HEK293T (cell line): Measurements from ENCODE around the gene NFIC.
"Not testable (repeated sequence)": the region's sequence is repeated elsewhere in the genome, so short reads cannot be mapped to it uniquely, and the experiment has no call there.

Experiments
- CTCF ChIA-PET: fragments of 350-600 bp; formaldehyde crosslinking; extraction: SDS; loops from one replicate; lab custom pipeline; 2021; ENCODE audit warnings: antibody characterized with exemption, inconsistent platforms; lab: Yijun Ruan, JAX
- POLR2A ChIA-PET: fragments of 350-600 bp; formaldehyde crosslinking; extraction: SDS; loops from one replicate; lab custom pipeline; 2020; ENCODE audit warnings: antibody characterized with exemption, inconsistent platforms; lab: Yijun Ruan, JAX
- DNase-seq: peaks from one replicate; pipeline ENCODE4 v3.0.0; 2012; ENCODE audit warnings: mixed read lengths; ENCODE audit errors: extremely low spot score
- ARNT ChIP-seq: fragments of 450-650 bp; IDR thresholded peaks from 2 replicates; pipeline ENCODE4 v1.6.1; 2017; ENCODE audit warnings: mild to moderate bottlenecking
- BHLHE40 ChIP-seq: fragments of 450-650 bp; IDR thresholded peaks from 2 replicates; pipeline ENCODE4 v1.6.1; 2016; ENCODE audit warnings: mild to moderate bottlenecking, moderate library complexity, borderline replicate concordance
- CTBP1 ChIP-seq: fragments of 450-650 bp; IDR thresholded peaks from 2 replicates; pipeline ENCODE4 v1.6.1; 2016; ENCODE audit warnings: borderline replicate concordance
- ELF4 ChIP-seq: fragments of 450-650 bp; IDR thresholded peaks from 2 replicates; pipeline ENCODE4 v1.6.1; 2017; ENCODE audit warnings: antibody characterized with exemption
- FOXA1 ChIP-seq: fragments of 450-650 bp; IDR thresholded peaks from 2 replicates; pipeline ENCODE4 v1.6.1; 2016; ENCODE audit warnings: mild to moderate bottlenecking
- FOXK2 ChIP-seq: fragments of 450-650 bp; IDR thresholded peaks from 2 replicates; pipeline ENCODE4 v1.6.1; 2016; ENCODE audit warnings: mild to moderate bottlenecking
- FOXM1 ChIP-seq: fragments of 450-650 bp; IDR thresholded peaks from 2 replicates; pipeline ENCODE4 v1.6.1; 2017; ENCODE audit warnings: mild to moderate bottlenecking, borderline replicate concordance
- HDGF ChIP-seq: fragments of 450-650 bp; IDR thresholded peaks from 2 replicates; pipeline ENCODE4 v1.6.1; 2017; ENCODE audit warnings: antibody characterized with exemption, borderline replicate concordance
- L3MBTL2 ChIP-seq: fragments of 450-650 bp; conservative IDR thresholded peaks from 2 replicates; pipeline ENCODE4 v1.6.1; 2016; ENCODE audit warnings: mild to moderate bottlenecking
- LEF1 ChIP-seq: fragments of 450-650 bp; IDR thresholded peaks from 2 replicates; pipeline ENCODE4 v1.6.1; 2017; ENCODE audit warnings: mild to moderate bottlenecking, borderline replicate concordance
- NFRKB ChIP-seq: fragments of 450-650 bp; IDR thresholded peaks from 2 replicates; pipeline ENCODE4 v1.6.1; 2016; ENCODE audit warnings: mild to moderate bottlenecking, moderate library complexity
- SP1 ChIP-seq: fragments of 450-650 bp; IDR thresholded peaks from 2 replicates; pipeline ENCODE4 v1.6.1; 2017
- SUZ12 ChIP-seq: fragments of 450-650 bp; IDR thresholded peaks from 2 replicates; pipeline ENCODE4 v1.6.1; 2016; ENCODE audit warnings: mild to moderate bottlenecking
- TARDBP ChIP-seq: fragments of 450-650 bp; IDR thresholded peaks from 2 replicates; pipeline ENCODE4 v1.6.1; 2016
- ZNF384 ChIP-seq: fragments of 450-650 bp; IDR thresholded peaks from 2 replicates; pipeline ENCODE4 v1.6.1; 2016
- TF ChIP-seq, protein P1 (sequence below): fragments of 450-650 bp; IDR thresholded peaks from 2 replicates; pipeline ENCODE4 v1.6.1; 2016

NFIC gene

GRCh38 chr19:3392480-3392879 lies 26.1 kb downstream of the NFIC start:
- DNase-seq: no peak
- TF ChIP-seq NFRKB (no peak), ARNT (no peak), HDGF (no peak), TARDBP (no peak)
- TF ChIP-seq, protein P1, sequence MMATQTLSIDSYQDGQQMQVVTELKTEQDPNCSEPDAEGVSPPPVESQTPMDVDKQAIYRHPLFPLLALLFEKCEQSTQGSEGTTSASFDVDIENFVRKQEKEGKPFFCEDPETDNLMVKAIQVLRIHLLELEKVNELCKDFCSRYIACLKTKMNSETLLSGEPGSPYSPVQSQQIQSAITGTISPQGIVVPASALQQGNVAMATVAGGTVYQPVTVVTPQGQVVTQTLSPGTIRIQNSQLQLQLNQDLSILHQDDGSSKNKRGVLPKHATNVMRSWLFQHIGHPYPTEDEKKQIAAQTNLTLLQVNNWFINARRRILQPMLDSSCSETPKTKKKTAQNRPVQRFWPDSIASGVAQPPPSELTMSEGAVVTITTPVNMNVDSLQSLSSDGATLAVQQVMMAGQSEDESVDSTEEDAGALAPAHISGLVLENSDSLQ: no peak
- ChIA-PET CTCF (no interaction called here), POLR2A (no interaction called here)

GRCh38 chr19:3396881-3397265 lies 30.5 kb downstream of the NFIC start:
- TF ChIP-seq TARDBP (no peak), ARNT (no peak), FOXA1 (no peak), ELF4 (no peak), SP1 (no peak)
- CTCF ChIA-PET: no interaction called here
- POLR2A ChIA-PET: no interaction called here
- no peak for DNase-seq

- POLR2A ChIA-PET: no interaction called here
- CTCF ChIA-PET: no interaction called here
- TF ChIP-seq ARNT: no peak
- no peak for TF ChIP-seq LEF1
- no peak for DNase-seq
Observed at GRCh38 chr19:3397266-3398022, 31.1 kb downstream of the NFIC start.

GRCh38 chr19:3398114-3398899 lies 31.9 kb downstream of the NFIC start:
- DNase-seq: no peak
- TF ChIP-seq FOXA1 (no peak), TARDBP (no peak), HDGF (no peak), ELF4 (no peak), L3MBTL2 (no peak)
- POLR2A ChIA-PET: no interaction called here
- CTCF ChIA-PET: no interaction called here

- DNase-seq: no peak
- ChIA-PET POLR2A (no interaction called here), CTCF (no interaction called here)
- no peak for TF ChIP-seq FOXM1
- no peak for TF ChIP-seq BHLHE40
- TF ChIP-seq ELF4: no peak
- no peak for TF ChIP-seq FOXA1
- TF ChIP-seq LEF1: no peak
- TF ChIP-seq HDGF: no peak
- no peak for TF ChIP-seq TARDBP
Observed at GRCh38 chr19:3398900-3399278, 32.5 kb downstream of the NFIC start.

GRCh38 chr19:3399311-3399710 lies 32.9 kb downstream of the NFIC start:
- DNase-seq, POLR2A ChIA-PET, CTCF ChIA-PET: not testable (repeated sequence)

DNA sequence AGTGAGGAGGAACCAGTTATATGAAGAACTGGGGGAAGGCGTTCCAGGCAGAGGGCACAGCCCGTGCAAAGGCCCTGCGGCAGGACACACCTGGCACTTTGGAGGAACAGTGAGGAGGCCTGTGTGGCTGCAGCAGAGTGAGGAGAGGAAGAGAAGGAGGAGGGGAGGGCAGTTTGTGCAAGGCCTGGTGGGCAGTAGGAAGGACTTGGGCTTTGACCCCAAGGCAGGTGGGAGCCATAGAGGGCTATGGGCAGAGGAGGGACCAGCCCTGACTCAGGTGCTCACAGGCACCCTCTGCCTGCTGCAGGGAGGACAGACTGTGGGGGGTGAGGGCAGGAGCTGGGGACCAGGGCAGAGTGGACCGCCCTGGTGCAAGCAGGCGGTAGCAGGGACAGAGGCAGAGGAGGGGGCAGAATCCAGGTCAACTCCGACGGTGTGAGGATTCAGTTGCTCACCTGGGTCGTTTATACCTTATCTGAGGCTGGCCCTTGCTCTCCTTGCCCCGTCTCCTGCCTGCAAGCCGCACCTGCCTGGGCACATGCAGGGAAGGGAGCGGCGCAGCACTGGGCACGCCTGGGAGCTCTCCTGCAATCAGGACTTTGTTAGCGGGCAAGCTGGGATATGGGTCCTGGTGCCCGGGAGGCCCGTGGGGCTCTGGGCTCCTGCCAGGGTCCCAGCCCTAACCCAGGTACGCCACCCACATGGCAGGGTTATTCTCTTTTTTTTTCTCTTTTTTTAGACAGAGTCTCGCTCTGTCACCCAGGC lies 34.8 kb downstream of the NFIC start:
- CTCF ChIA-PET: no interaction called here
- POLR2A ChIA-PET: no interaction called here
- DNase-seq: no peak
- TF ChIP-seq FOXA1 (no peak), CTBP1 (no peak), NFRKB (no peak), TARDBP (no peak), ELF4 (no peak), SUZ12 (no peak), HDGF (no peak)

GRCh38 chr19:3402631-3403443 lies 36.5 kb downstream of the NFIC start:
- no peak for DNase-seq
- TF ChIP-seq SP1 (no peak), L3MBTL2 (no peak), FOXK2 (no peak), FOXA1 (no peak), NFRKB (no peak), HDGF (no peak), ZNF384 (no peak), BHLHE40 (no peak), ELF4 (no peak), SUZ12 (no peak), FOXM1 (no peak), TARDBP (no peak), ARNT (no peak), CTBP1 (no peak), LEF1 (no peak)
- TF ChIP-seq, protein P1: no peak
- CTCF ChIA-PET: no interaction called here
- POLR2A ChIA-PET: no interaction called here
